SU-DHL-6 (cell line): ENCODE measurements around the gene FOXP2.

Source experiments
- CTCF ChIP-seq: fragments of 200-600 bp; sonication (generic); IDR thresholded peaks from one replicate; pipeline ENCODE4 v1.5.1; 2017; ENCODE audit warnings: antibody characterized with exemption, mild to moderate bottlenecking, low read length, moderate library complexity; ENCODE audit not compliant: insufficient read depth, poor library complexity, severe bottlenecking
- EZH2phosphoT487 ChIP-seq: fragments of 200-600 bp; sonication (generic), shearing (Covaris generic); conservative IDR thresholded peaks from 2 replicates; pipeline ENCODE4 v1.6.1; 2018; ENCODE audit warnings: mild to moderate bottlenecking, antibody characterized with exemption, low read length, moderate library complexity, mixed read lengths

DNA sequence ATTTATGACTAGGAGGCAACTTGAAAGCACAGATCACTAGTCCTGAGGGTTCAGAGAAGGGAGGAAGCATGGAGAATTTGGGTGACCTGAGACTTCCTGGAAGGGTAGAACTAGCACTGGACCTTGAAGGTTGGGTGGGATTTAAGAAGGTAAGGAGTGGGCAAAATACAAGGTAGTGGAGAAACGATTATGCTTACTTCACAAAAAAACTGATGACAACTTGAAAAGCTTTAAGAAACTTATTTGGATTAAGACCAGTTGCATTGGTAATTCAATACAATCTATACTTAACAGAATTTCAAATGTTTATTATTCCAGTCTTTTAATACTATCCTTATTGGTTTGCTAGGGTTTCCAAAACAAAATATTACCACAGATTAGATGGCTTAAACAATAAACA lies 308.7 kb downstream of the FOXP2 start:
- TF ChIP-seq CTCF (no peak), EZH2phosphoT487 (no peak)
